ENCODE measurements around the gene IER2. TPM values are rescaled to one million over a fixed set of nuclear protein-coding genes. Genes with fewer than 3 reads are reported as not detected.
A peak's percentile ranks its signal among the peaks of the same experiment; 100 is the strongest.

The IER2 gene
- total and polyA plus RNA-seq, 9 of the 15 experiments (the other 6 are each of a cell fraction or from before 2014, with no cell fraction given), result 4.5 to 205 (median 23.7) TPM

DNA sequence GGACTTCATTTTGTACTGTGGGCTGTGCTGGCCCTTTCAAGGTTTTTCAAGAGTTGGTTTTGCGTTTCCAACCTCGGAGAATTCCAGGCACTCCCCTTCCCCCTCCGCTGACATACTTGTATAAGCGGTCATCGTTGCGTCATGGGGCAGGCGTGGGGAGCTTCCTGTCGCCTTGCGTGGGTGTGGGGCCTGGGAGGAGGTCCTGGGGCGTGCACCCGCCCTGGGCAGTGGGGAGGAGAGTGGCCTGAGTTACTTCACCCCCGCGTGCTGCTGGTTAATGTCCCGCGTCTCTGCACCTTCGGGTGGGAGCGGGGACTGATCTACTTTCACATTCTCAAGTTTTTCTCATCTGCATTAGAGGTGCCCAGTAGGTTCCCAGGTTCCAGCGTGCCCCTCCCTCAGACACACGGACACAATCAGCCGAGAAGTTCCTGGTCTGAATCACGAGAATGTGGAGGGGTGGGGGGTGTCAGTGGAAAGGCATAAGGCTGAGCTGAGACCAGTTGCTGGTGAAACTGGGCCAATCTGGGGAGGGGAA is 4.1 kb downstream of the IER2 start (continued):
- TF ChIP-seq TOE1 (IDR thresholded peaks at IDR 0.05; ENCODE audit: borderline replicate concordance) (0 out of 2 replicates have a peak, but pooled peaks have one; percentile 20), TOE1 (CRISPR knock-in tag; IDR thresholded peaks at IDR 0.05; ENCODE audit: borderline replicate concordance, low read depth) (no peak), NR2C2 (CRISPR knock-in tag; IDR thresholded peaks at IDR 0.05) (no peak), NR2C2 (tag; IDR thresholded peaks at IDR 0.05) (no peak), HDAC3 (IDR thresholded peaks at IDR 0.05; ENCODE audit: borderline replicate concordance, partially characterized antibody) (peak; percentile 65), ARID2 (IDR thresholded peaks at IDR 0.05) (no peak), FUS (optimal IDR thresholded peaks at IDR 0.05; ENCODE audit: low read depth, low read length) (no peak), SETDB1 (IDR thresholded peaks at IDR 0.05; ENCODE audit: low read length) (no peak), BCL6 (CRISPR knock-in tag; IDR thresholded peaks at IDR 0.05) (no peak), MEF2D (tag; conservative IDR thresholded peaks at IDR 0.05; ENCODE audit: low read depth) (no peak), EHMT2 (IDR thresholded peaks at IDR 0.05) (no peak), STAT5B (CRISPR knock-in tag; IDR thresholded peaks at IDR 0.05) (no peak), CHD4 (IDR thresholded peaks at IDR 0.05; ENCODE audit: insufficient read depth, insufficient replicate concordance, low read depth, low read length, poor library complexity, severe bottlenecking) (no peak), SMARCA4 (IDR thresholded peaks at IDR 0.05) (peak; percentile 50; the same call in 1 of the 2 replicates), ZEB2 (IDR thresholded peaks at IDR 0.05) (no peak), ZKSCAN1 (IDR thresholded peaks at IDR 0.05; ENCODE audit: low read depth, low read length) (no peak), HCFC1 (IDR thresholded peaks at IDR 0.05; ENCODE audit: low read depth, low read length) (no peak)
- TF ChIP-seq, protein P1, sequence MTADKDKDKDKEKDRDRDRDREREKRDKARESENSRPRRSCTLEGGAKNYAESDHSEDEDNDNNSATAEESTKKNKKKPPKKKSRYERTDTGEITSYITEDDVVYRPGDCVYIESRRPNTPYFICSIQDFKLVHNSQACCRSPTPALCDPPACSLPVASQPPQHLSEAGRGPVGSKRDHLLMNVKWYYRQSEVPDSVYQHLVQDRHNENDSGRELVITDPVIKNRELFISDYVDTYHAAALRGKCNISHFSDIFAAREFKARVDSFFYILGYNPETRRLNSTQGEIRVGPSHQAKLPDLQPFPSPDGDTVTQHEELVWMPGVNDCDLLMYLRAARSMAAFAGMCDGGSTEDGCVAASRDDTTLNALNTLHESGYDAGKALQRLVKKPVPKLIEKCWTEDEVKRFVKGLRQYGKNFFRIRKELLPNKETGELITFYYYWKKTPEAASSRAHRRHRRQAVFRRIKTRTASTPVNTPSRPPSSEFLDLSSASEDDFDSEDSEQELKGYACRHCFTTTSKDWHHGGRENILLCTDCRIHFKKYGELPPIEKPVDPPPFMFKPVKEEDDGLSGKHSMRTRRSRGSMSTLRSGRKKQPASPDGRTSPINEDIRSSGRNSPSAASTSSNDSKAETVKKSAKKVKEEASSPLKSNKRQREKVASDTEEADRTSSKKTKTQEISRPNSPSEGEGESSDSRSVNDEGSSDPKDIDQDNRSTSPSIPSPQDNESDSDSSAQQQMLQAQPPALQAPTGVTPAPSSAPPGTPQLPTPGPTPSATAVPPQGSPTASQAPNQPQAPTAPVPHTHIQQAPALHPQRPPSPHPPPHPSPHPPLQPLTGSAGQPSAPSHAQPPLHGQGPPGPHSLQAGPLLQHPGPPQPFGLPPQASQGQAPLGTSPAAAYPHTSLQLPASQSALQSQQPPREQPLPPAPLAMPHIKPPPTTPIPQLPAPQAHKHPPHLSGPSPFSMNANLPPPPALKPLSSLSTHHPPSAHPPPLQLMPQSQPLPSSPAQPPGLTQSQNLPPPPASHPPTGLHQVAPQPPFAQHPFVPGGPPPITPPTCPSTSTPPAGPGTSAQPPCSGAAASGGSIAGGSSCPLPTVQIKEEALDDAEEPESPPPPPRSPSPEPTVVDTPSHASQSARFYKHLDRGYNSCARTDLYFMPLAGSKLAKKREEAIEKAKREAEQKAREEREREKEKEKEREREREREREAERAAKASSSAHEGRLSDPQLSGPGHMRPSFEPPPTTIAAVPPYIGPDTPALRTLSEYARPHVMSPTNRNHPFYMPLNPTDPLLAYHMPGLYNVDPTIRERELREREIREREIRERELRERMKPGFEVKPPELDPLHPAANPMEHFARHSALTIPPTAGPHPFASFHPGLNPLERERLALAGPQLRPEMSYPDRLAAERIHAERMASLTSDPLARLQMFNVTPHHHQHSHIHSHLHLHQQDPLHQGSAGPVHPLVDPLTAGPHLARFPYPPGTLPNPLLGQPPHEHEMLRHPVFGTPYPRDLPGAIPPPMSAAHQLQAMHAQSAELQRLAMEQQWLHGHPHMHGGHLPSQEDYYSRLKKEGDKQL (CRISPR knock-in tag; IDR thresholded peaks at IDR 0.05; ENCODE audit: borderline replicate concordance), result peak; percentile 66; the same call in 1 of the 2 replicates
- TF ChIP-seq, protein P2, sequence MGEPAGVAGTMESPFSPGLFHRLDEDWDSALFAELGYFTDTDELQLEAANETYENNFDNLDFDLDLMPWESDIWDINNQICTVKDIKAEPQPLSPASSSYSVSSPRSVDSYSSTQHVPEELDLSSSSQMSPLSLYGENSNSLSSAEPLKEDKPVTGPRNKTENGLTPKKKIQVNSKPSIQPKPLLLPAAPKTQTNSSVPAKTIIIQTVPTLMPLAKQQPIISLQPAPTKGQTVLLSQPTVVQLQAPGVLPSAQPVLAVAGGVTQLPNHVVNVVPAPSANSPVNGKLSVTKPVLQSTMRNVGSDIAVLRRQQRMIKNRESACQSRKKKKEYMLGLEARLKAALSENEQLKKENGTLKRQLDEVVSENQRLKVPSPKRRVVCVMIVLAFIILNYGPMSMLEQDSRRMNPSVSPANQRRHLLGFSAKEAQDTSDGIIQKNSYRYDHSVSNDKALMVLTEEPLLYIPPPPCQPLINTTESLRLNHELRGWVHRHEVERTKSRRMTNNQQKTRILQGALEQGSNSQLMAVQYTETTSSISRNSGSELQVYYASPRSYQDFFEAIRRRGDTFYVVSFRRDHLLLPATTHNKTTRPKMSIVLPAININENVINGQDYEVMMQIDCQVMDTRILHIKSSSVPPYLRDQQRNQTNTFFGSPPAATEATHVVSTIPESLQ (CRISPR knock-in tag; IDR thresholded peaks at IDR 0.05), result no peak
- TF ChIP-seq, protein P3, sequence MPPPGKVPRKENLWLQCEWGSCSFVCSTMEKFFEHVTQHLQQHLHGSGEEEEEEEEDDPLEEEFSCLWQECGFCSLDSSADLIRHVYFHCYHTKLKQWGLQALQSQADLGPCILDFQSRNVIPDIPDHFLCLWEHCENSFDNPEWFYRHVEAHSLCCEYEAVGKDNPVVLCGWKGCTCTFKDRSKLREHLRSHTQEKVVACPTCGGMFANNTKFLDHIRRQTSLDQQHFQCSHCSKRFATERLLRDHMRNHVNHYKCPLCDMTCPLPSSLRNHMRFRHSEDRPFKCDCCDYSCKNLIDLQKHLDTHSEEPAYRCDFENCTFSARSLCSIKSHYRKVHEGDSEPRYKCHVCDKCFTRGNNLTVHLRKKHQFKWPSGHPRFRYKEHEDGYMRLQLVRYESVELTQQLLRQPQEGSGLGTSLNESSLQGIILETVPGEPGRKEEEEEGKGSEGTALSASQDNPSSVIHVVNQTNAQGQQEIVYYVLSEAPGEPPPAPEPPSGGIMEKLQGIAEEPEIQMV (tag; conservative IDR thresholded peaks at IDR 0.05; ENCODE audit: low read depth), result no peak
- TF ChIP-seq, protein P4, sequence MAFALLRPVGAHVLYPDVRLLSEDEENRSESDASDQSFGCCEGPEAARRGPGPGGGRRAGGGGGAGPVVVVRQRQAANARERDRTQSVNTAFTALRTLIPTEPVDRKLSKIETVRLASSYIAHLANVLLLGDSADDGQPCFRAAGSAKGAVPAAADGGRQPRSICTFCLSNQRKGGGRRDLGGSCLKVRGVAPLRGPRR (CRISPR knock-in tag; IDR thresholded peaks at IDR 0.05), result no peak
